IMR-90 (cell line): ENCODE data around the gene SSR3. TPM values are rescaled to one million over a fixed set of nuclear protein-coding genes. Genes with fewer than 3 reads are reported as not detected.

Source experiments
- ATAC-seq: fragments of 200-7000 bp; cut with Tn5 transposase; 2 replicates; pipeline ENCODE4 v1.9.1; 2020; ENCODE audit warnings: low read depth, mild to moderate bottlenecking, moderate library complexity
- BruUV-seq: library from RNA; stranded (reverse); fragments of 400-500 nt; replicated peaks from 2 replicates; lab custom pipeline; 2021; lab: Mats Ljungman, UMichigan
- CTCF ChIA-PET: fragments of 300-600 bp; formaldehyde crosslinking; extraction: SDS; loops from one replicate; lab custom pipeline; 2021; ENCODE audit warnings: antibody characterized with exemption; lab: Yijun Ruan, JAX
- POLR2A ChIA-PET: fragments of 300-600 bp; sonication (Branson Sonifier 250); formaldehyde crosslinking; loops from one replicate; lab custom pipeline; 2022; ENCODE audit warnings: antibody characterized with exemption; ENCODE audit not compliant: unreplicated experiment; lab: Charles Lee
- DNase-seq: peaks from one replicate; pipeline ENCODE4 v3.0.0; 2013
- H2AFZ ChIP-seq: replicated peaks from 2 replicates; pipeline ENCODE3; 2013; ENCODE audit warnings: low read length, mild to moderate bottlenecking; ENCODE audit not compliant: poor library complexity
- H2AK5ac ChIP-seq: 2 replicates; pipeline ENCODE4 v1.6.1; 2013; ENCODE audit warnings: low read depth, low read length, inconsistent platforms
- H2AK9ac ChIP-seq: replicated peaks from 2 replicates; pipeline ENCODE3; 2013; ENCODE audit warnings: mild to moderate bottlenecking, low read depth, low read length, moderate library complexity; ENCODE audit not compliant: poor library complexity
- H2BK120ac ChIP-seq: 2 replicates; pipeline ENCODE4 v1.6.1; 2013; ENCODE audit warnings: low read depth, low read length, inconsistent platforms
- H2BK15ac ChIP-seq: 3 replicates; pipeline ENCODE4 v1.6.1; 2013; ENCODE audit warnings: low read depth, low read length, inconsistent platforms
- H2BK20ac ChIP-seq: 2 replicates; pipeline ENCODE4 v1.6.1; 2013; ENCODE audit warnings: low read depth, mild to moderate bottlenecking, inconsistent platforms, low read length, moderate library complexity
- H2BK5ac ChIP-seq: 2 replicates; pipeline ENCODE4 v1.6.1; 2013; ENCODE audit warnings: mild to moderate bottlenecking, low read depth, low read length, inconsistent platforms; ENCODE audit not compliant: poor library complexity, severe bottlenecking
- H3K14ac ChIP-seq: replicated peaks from 2 replicates; pipeline ENCODE4 v1.6.1; 2013; ENCODE audit warnings: low read depth, low read length, inconsistent platforms
- H3K18ac ChIP-seq: 2 replicates; pipeline ENCODE4 v1.6.1; 2013; ENCODE audit warnings: low read depth, low read length, control low read depth
- H3K23ac ChIP-seq: 2 replicates; pipeline ENCODE4 v1.6.1; 2013; ENCODE audit warnings: low read depth, low read length, inconsistent platforms
- H3K27ac ChIP-seq: 2 replicates; pipeline ENCODE4 v1.5.1; 2013; ENCODE audit warnings: mild to moderate bottlenecking, control low read depth, low read length; ENCODE audit not compliant: insufficient read depth
- H3K27me3 ChIP-seq: 2 replicates; pipeline ENCODE4 v1.6.1; 2013; ENCODE audit warnings: low read length; ENCODE audit not compliant: control insufficient read depth, insufficient read depth
- H3K36me3 ChIP-seq: 2 replicates; pipeline ENCODE4 v1.6.1; 2013; ENCODE audit warnings: low read length, mixed read lengths; ENCODE audit not compliant: control insufficient read depth, insufficient read depth
- H3K4ac ChIP-seq: 2 replicates; pipeline ENCODE4 v1.6.1; 2013; ENCODE audit warnings: low read depth, low read length, inconsistent platforms
- H3K4me1 ChIP-seq: 2 replicates; pipeline ENCODE4 v1.6.1; 2013; ENCODE audit warnings: low read length, mixed read lengths; ENCODE audit not compliant: control insufficient read depth, insufficient read depth
- H3K4me2 ChIP-seq: 2 replicates; pipeline ENCODE4 v1.6.1; 2013; ENCODE audit warnings: low read depth, mild to moderate bottlenecking, control low read depth, low read length, moderate library complexity
- H3K4me3 ChIP-seq: 2 replicates; pipeline ENCODE4 v1.5.1; 2013; ENCODE audit warnings: low read depth, mild to moderate bottlenecking, control low read depth, low read length, moderate library complexity; ENCODE audit not compliant: insufficient read depth
- H3K56ac ChIP-seq: 2 replicates; pipeline ENCODE4 v1.6.1; 2013; ENCODE audit warnings: low read length, inconsistent platforms; ENCODE audit not compliant: insufficient read depth; ENCODE audit errors: extremely low read depth
- H3K79me1 ChIP-seq, 2 experiments: 2 replicates each; pipeline ENCODE4 v1.6.1; 2013; ENCODE audit warnings: low read length in 2 of 2, inconsistent platforms in 1 of 2, low read depth in 1 of 2
- H3K9ac ChIP-seq: 2 replicates; pipeline ENCODE4 v1.6.1; 2013; ENCODE audit warnings: low read depth, low read length, control low read depth
- H3K9me1 ChIP-seq: 2 replicates; pipeline ENCODE4 v1.6.1; 2013; ENCODE audit warnings: low read length, inconsistent platforms; ENCODE audit not compliant: insufficient read depth
- H3K9me3 ChIP-seq: 2 replicates; pipeline ENCODE4 v1.6.1; 2013; ENCODE audit warnings: low read length; ENCODE audit not compliant: control insufficient read depth, insufficient read depth
- H4K20me1 ChIP-seq: 2 replicates; pipeline ENCODE4 v1.6.1; 2013; ENCODE audit warnings: low read length, inconsistent platforms; ENCODE audit not compliant: insufficient read depth
- H4K5ac ChIP-seq: 2 replicates; pipeline ENCODE4 v1.6.1; 2013; ENCODE audit warnings: mild to moderate bottlenecking, low read depth, low read length, control low read depth
- H4K8ac ChIP-seq, 2 experiments: 2 replicates each; pipeline ENCODE4 v1.6.1; 2013; ENCODE audit warnings: low read depth in 2 of 2, low read length in 2 of 2, control low read depth in 1 of 2, inconsistent platforms in 1 of 2
- H4K91ac ChIP-seq: 2 replicates; pipeline ENCODE4 v1.6.1; 2013; ENCODE audit warnings: low read depth, low read length, inconsistent platforms; ENCODE audit not compliant: insufficient read depth
- MAFK ChIP-seq: IDR thresholded peaks from 2 replicates; pipeline ENCODE4 v1.6.1; 2012; ENCODE audit warnings: low read depth, low read length, improper control_type of control experiment
- WGBS, 2 experiments: methylation state at CpG; one replicate each; pipeline versions ENCODE4 v1.1.5 to v1.1.7; 2013; ENCODE audit warnings: missing lambda C conversion rate in 2 of 2; ENCODE audit not compliant: insufficient read length in 1 of 2; ENCODE audit errors: extremely low coverage in 2 of 2; 5-methylcytosine and 5-hydroxymethylcytosine counted together
- dilution Hi-C: fragments of 300-500 bp; cut with HindIII; formaldehyde crosslinking; loops from one replicate; pipeline ENCODE4 v1.14.3; 2018; ENCODE audit warnings: low sequenced_read_pairs; ENCODE audit not compliant: unreplicated experiment
- in situ Hi-C: fragments of 300-500 bp; cut with MboI; formaldehyde crosslinking; loops from 3 replicates; pipeline ENCODE4 v1.14.3; 2019; ENCODE audit warnings: low sequenced_read_pairs, inconsistent platforms, mixed read lengths
- intact Hi-C: fragments of 100-400 bp; cut with micrococcal nuclease; formaldehyde crosslinking; loops from 2 replicates; pipeline ENCODE4 v1.10.0; 2022
- polyA plus RNA-seq, 3 experiments: library from polyadenylated mRNA; depleted of rRNA; stranded (reverse); fragments of >200 nt; gene quantifications; 2 replicates each; pipeline ENCODE4 v1.2.3, GENCODE V29; 2012; ENCODE audit warnings: low replicate concordance in 1 of 3
- total RNA-seq: library from RNA; depleted of rRNA; stranded (reverse); fragments of >200 nt; gene quantifications from 2 replicates; pipeline ENCODE4 v1.2.3, GENCODE V29; 2012

SSR3 gene
- total and polyA plus RNA-seq, 2 of the 4 experiments (the other 2 are of a cell fraction) = 246 to 608 TPM

DNA sequence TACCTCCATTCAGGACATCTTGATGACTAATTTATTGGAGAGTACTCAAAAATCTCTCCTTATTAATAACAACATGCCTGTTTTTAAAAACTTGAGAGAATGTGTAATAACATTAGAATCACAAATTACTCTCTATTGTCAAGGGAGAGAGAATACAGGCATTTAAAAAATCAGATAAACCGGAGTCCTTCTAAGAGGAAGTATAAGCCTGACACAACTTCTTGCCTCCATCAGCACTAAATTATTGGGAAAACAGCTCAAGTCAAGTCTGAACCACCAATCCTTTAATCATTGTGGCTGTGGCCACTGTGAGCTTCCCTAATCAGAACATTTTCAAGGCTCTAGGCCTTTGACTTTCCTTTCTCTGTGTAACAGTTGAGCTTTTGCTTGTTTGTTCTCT is 38.0 kb downstream of the SSR3 start:
- DNase-seq = no peak
- Histone ChIP-seq H2BK5ac (no peak overlapping the region), H4K20me1 (no peaks in the 10 kb centered on the region), H3K9me3 (no peaks in the 10 kb centered on the region), H3K36me3 (no peaks in the 10 kb centered on the region), H2AK5ac (no peak overlapping the region), H4K5ac (no peak overlapping the region), H3K56ac (no peak overlapping the region), H2AFZ (no peak overlapping the region), H3K14ac (no peak overlapping the region), H3K9me1 (no peaks in the 10 kb centered on the region; the same call in 1 of the 2 replicates), H3K18ac (no peak overlapping the region), H3K4me3 (no peak overlapping the region), H3K4me1 (0 out of 2 replicates have a peak, but pooled peaks cover 2% of the 10 kb centered on the region), H3K79me1 (no peaks in the 10 kb centered on the region), H3K23ac (no peak overlapping the region), H3K9ac (no peak overlapping the region), H3K4ac (no peak overlapping the region), H2AK9ac (no peak overlapping the region), H3K27ac (no peak overlapping the region), H4K8ac (no peak overlapping the region), H3K4me2 (no peak overlapping the region), H2BK120ac (no peak overlapping the region), H2BK20ac (no peak overlapping the region), H4K91ac (no peak overlapping the region), H3K27me3 (no peaks in the 10 kb centered on the region), H2BK15ac (no peak overlapping the region)
- TF ChIP-seq MAFK = no peak
- no TSS peak for BruUV-seq
- dilution Hi-C loops (loop anchor here (25.0 kb wide), 1 partner anchor 355 kb away; no protein-coding TSS in a partner anchor), intact Hi-C loops (no loop called here), in situ Hi-C loops (no loop called here)
- CTCF ChIA-PET = interaction anchor here (2.6 kb wide), 1 partner anchor 365 kb away, joined by 9 read pairs; no protein-coding TSS in a partner anchor
- POLR2A ChIA-PET = no interaction called here
- WGBS, 2 experiments = no CpG with 5 or more reads among the region's 1 CpG
- no peak for ATAC-seq
